Measurements from ENCODE around the gene KAT2B. TPM values are rescaled to one million over a fixed set of nuclear protein-coding genes. Genes with fewer than 3 reads are reported as not detected.
A peak's percentile ranks its signal among the peaks of the same experiment; 100 is the strongest.

The KAT2B gene
- total RNA-seq = 10 to 100 TPM in 1 of 2 donors, 1 to 10 TPM in 1; 8.5 to 25.9 TPM

DNA sequence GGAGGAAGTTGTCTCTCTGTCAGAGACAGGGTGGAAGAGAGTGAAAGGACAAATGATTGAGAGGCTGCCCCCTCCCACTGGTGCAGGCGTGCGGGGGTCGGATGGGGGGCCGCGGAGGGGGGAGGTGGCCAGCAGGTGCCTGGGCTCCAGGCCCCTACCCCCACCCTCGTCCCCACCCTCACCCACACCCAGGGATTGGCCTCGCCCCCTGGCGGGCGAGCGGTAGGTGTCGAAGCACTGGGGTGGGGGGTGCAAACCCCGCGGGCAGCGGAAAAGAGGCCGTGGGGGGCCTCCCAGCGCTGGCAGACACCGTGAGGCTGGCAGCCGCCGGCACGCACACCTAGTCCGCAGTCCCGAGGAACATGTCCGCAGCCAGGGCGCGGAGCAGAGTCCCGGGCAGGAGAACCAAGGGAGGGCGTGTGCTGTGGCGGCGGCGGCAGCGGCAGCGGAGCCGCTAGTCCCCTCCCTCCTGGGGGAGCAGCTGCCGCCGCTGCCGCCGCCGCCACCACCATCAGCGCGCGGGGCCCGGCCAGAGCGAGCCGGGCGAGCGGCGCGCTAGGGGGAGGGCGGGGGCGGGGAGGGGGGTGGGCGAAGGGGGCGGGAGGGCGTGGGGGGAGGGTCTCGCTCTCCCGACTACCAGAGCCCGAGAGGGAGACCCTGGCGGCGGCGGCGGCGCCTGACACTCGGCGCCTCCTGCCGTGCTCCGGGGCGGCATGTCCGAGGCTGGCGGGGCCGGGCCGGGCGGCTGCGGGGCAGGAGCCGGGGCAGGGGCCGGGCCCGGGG, at the start of gene KAT2B:
Gene KAT2B, plus strand, starts transcription at position 682 of the 783 bp plus-strand sequence. Its CDS starts 32 bp downstream, at position 714.
- TF ChIP-seq, protein P1, sequence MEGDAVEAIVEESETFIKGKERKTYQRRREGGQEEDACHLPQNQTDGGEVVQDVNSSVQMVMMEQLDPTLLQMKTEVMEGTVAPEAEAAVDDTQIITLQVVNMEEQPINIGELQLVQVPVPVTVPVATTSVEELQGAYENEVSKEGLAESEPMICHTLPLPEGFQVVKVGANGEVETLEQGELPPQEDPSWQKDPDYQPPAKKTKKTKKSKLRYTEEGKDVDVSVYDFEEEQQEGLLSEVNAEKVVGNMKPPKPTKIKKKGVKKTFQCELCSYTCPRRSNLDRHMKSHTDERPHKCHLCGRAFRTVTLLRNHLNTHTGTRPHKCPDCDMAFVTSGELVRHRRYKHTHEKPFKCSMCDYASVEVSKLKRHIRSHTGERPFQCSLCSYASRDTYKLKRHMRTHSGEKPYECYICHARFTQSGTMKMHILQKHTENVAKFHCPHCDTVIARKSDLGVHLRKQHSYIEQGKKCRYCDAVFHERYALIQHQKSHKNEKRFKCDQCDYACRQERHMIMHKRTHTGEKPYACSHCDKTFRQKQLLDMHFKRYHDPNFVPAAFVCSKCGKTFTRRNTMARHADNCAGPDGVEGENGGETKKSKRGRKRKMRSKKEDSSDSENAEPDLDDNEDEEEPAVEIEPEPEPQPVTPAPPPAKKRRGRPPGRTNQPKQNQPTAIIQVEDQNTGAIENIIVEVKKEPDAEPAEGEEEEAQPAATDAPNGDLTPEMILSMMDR (IDR thresholded peaks at IDR 0.05) = peak; percentile 68
- no peaks in the 10 kb centered on the region for H3K27me3 ChIP-seq
- H3K4me1 ChIP-seq = peaks cover 8% of the 10 kb centered on the region
- DNase-seq = peak; percentile 85
- H3K9ac ChIP-seq (ENCODE audit: low read depth in 2 of 2, low read length in 2 of 2) = peak within 1 kb of the TSS; percentile 89 to 90
- intact Hi-C loops (cut with DNase I) = loop anchor here (5.0 kb wide), 2 partner anchors 93 to 153 kb away; partner anchors contain the start of gene RAB5A
- no peaks in the 10 kb centered on the region for H3K36me3 ChIP-seq
- no peaks in the 10 kb centered on the region for H3K9me3 ChIP-seq
- peak within 1 kb of the TSS; percentile 95 for H3K27ac ChIP-seq
- H3K4me3 ChIP-seq = peak within 1 kb of the TSS; percentile 73

- TF ChIP-seq, protein P1 (IDR thresholded peaks at IDR 0.05) = no peak
- no peak overlapping the region for H3K27ac ChIP-seq
- no peaks in the 10 kb centered on the region for H3K4me1 ChIP-seq
- intact Hi-C loops (cut with DNase I) = no loop called here
- no peaks in the 10 kb centered on the region for H3K27me3 ChIP-seq
- no peak overlapping the region for H3K4me3 ChIP-seq
- no peak overlapping the region for H3K9ac ChIP-seq (ENCODE audit: low read depth in 2 of 2, low read length in 2 of 2)
- H3K36me3 ChIP-seq = no peaks in the 10 kb centered on the region
- DNase-seq = no peak
- no peaks in the 10 kb centered on the region for H3K9me3 ChIP-seq
Observed at GRCh38 chr3:19994796-19995195, 45.5 kb upstream of the KAT2B start.

DNA sequence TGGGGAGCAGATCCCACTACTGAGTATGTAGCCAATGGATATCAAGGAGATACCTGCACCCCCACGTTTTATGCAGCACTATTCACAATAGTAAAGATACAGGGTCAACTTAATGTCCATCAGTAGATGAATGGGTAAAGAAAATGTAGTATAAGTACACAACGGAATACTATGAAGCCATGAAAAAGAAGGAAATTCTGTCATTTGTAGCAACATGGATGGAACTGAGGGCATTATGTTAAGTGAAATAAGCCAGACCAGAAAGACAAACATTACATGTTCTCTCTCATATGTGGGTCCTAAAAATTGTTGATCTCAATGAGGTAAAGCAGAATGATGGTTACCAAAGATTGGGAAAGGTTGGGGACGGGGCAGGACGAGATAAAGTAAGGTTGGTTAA, 42.7 kb upstream of the KAT2B start:
- Histone ChIP-seq H3K4me1 (no peaks in the 10 kb centered on the region), H3K9ac (ENCODE audit: low read depth in 2 of 2, low read length in 2 of 2) (no peak overlapping the region), H3K9me3 (no peaks in the 10 kb centered on the region), H3K36me3 (no peaks in the 10 kb centered on the region), H3K4me3 (no peak overlapping the region), H3K27ac (no peak overlapping the region), H3K27me3 (no peaks in the 10 kb centered on the region)
- intact Hi-C loops (cut with DNase I) = no loop called here
- TF ChIP-seq, protein P1 (IDR thresholded peaks at IDR 0.05) = no peak
- DNase-seq = no peak

- TF ChIP-seq, protein P1 (IDR thresholded peaks at IDR 0.05) = no peak
- DNase-seq = no peak
- H3K36me3 ChIP-seq = no peaks in the 10 kb centered on the region
- no peaks in the 10 kb centered on the region for H3K4me1 ChIP-seq
- H3K9me3 ChIP-seq = no peaks in the 10 kb centered on the region
- no peak overlapping the region for H3K9ac ChIP-seq (ENCODE audit: low read depth in 2 of 2, low read length in 2 of 2)
- intact Hi-C loops (cut with DNase I) = no loop called here
- H3K27ac ChIP-seq = no peak overlapping the region
- no peaks in the 10 kb centered on the region for H3K27me3 ChIP-seq
- no peak overlapping the region for H3K4me3 ChIP-seq
Observed at GRCh38 chr3:20001932-20002331, 38.3 kb upstream of the KAT2B start.

DNA sequence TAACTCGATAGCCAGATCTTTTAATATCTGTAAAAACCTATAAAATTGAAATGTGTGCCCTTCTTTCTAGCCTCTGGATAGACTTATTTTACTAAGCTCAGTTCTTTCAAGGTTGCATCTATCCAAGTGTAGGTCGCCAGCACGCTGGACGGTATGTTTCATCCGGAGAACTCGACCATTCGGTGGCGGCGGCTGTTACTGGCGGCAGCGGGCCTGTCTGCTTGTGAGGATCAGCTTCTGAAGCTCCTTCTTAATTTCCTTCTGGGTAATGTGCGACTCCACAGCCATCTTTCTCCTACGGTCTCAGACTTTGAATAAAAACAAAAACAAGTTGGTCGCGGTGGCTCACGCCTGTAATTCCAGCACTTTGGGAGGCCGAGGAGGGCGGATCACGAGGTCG, 32.3 kb upstream of the KAT2B start:
- TF ChIP-seq, protein P1 (IDR thresholded peaks at IDR 0.05) = no peak
- intact Hi-C loops (cut with DNase I) = no loop called here
- Histone ChIP-seq H3K4me1 (no peaks in the 10 kb centered on the region), H3K9me3 (no peaks in the 10 kb centered on the region), H3K4me3 (no peak overlapping the region), H3K27me3 (no peaks in the 10 kb centered on the region), H3K27ac (no peak overlapping the region), H3K9ac (ENCODE audit: low read depth in 2 of 2, low read length in 2 of 2) (no peak overlapping the region), H3K36me3 (no peaks in the 10 kb centered on the region)
- no peak for DNase-seq
